Measurements from ENCODE around the gene NRAS. TPM values are rescaled to one million over a fixed set of nuclear protein-coding genes. Genes with fewer than 3 reads are reported as not detected.
A peak's percentile ranks its signal among the peaks of the same experiment; 100 is the strongest.

The NRAS gene
- total RNA-seq, 1 donor from 2014 or later: 42.4 TPM

DNA sequence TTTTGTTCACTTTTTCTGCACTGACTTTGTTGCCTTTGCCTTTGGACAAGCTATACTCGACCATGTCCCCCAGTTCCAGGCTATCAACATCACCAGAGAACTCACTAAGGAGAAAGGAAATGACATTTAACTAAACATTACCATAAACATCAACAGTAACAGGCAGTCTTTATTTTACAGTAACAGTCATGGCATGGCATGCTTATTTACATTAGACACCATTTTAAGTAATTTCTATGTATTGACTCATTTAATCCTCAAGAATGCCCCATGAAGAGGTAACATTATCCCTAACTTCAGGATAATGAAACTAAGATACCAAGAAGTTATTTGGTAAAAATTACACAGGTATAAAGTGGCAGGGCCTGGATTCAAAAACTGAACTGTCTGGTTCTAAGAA lies 8.7 kb upstream of the NRAS start:
- no peak for DNase-seq

DNA sequence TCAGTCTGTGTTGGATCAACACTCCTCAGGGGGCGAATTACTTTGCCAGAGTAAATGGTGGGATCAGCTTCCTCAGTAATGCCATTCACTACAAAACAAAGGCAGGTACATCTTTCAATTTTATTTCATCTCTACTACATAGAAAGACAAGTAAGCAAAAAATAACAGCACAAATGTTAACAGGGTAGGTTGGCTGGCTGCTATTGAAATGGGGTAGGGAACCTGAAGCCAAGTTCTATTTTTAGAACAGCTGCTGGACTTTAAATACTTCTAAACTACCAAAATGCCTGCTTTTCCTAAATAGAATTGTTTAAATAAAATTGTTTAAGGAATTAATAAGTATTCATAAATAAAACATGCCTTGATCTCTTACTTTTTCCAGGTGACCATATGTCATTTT lies 7.3 kb upstream of the NRAS start:
- DNase-seq: no peak

GRCh38 chr1:114723457-114723856 lies 6.9 kb upstream of the NRAS start:
- no peak for DNase-seq

- DNase-seq: no peak
These were observed 3.9 kb upstream of the NRAS start for GRCh38 chr1:114720492-114720891.

- DNase-seq: no peak
These were observed 2.8 kb upstream of the NRAS start for GRCh38 chr1:114719424-114719787.

GRCh38 chr1:114718661-114719423 lies 2.3 kb upstream of the NRAS start:
- DNase-seq: no peak

GRCh38 chr1:114715952-114716303 lies 643 bp downstream of the NRAS start:
- DNase-seq: no peak

DNA sequence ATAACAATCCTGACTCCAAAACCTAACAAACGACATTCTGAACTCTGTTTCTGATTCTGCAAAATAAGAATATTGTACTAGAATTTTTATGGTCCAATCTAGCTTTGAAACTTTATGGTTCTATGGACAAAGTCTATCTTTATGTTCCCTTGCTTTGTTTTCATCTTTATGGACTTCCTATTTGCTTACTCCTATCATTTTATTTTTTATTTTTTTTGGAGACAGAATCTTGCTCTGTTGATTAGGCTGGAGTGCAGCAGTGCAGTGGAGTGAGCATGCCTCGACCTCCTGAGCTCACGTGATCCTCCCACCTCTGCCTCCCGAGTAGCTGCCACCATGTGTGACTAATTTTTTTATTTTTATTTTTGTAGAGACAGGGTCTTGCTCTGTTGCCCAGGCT lies 3.6 kb downstream of the NRAS start:
- no peak for DNase-seq

GRCh38 chr1:114710360-114710759 lies 6.2 kb downstream of the NRAS start:
- no peak for DNase-seq

- no peak for DNase-seq
These were observed 9.0 kb downstream of the NRAS start for GRCh38 chr1:114707604-114708003.

DNA sequence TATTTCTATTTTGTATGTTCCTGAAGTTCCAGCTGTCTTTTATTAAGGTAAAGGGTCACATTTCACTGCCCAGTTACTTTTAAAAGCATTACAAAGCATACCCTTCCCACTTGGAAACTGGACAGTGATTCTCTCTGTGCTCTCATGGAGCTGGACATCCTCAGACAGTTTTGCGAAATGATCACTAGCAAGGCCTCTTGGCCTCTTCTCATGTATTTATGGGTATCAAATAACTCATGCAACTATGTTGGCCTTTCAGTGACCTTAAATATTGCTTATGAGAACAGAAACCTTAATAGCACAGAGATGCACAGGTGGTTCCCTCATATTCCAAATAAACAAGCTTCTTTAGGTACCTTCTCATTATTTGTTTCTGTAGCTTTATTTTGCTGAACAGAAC lies 13.3 kb downstream of the NRAS start:
- peak; percentile 32 for DNase-seq

DNA sequence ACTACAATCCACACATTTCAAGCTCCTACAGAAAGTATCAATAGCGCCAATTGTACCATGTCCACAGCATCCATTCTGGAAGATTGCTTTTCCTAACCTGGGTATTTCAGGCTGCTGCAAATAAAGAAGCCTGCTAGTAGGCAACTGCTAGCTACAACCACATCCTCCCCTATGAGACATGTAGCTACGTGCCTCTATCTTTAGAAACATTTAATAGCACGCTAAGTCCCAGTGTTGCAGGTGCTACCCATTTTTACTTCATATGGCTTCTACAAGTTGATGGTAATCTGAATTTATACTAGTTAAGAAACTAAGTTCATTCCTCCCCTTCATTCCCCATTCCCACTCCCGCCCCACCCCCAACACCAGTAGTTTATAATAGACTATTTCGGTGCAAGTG lies 13.8 kb downstream of the NRAS start:
- DNase-seq: peak; percentile 34

DNA sequence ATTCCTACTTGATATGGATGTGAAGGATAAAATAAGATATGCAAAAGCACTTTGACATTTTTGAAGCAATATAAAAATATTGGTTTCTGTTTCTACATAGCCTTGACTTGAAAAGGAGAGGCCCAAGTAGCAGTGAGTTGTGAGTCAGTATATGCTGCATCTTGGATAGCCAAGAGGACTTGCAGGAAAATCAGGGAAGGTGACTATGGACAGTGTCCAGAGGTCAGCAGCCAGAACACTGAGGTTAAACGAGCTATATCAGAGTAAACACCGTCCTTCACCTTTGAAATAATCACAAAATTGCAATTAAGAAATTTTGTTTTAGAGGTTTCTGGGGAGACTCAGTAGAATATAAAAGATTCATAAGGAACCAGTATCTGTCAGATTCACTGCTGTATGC lies 14.6 kb downstream of the NRAS start:
- no peak for DNase-seq

DNA sequence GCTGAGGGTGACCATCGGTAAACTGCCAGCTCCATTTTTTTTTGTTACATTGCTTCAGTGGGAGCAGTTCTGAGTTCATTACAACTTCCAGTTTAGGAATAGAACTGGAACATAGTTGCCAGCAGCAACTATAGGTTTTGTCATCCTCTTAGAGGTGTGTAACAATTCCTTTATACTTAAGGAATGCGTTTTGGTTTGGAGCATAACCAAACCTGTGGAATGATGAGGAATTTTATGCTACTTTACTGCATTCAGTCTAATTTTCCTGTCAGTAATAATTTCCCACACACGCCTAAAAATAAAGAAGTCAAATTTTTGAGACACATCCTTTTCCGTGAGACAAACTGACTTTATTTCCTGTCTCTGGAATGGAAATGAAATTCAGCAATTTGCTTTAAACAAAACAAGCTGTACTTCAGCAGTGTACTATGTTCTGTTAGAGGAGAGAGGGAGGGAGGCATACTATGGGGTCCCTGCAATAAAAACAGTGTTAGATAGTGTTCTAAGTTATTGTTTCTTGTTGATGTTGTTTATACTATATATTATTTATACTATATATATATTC lies 16.5 kb downstream of the NRAS start:
- DNase-seq: no peak

DNA sequence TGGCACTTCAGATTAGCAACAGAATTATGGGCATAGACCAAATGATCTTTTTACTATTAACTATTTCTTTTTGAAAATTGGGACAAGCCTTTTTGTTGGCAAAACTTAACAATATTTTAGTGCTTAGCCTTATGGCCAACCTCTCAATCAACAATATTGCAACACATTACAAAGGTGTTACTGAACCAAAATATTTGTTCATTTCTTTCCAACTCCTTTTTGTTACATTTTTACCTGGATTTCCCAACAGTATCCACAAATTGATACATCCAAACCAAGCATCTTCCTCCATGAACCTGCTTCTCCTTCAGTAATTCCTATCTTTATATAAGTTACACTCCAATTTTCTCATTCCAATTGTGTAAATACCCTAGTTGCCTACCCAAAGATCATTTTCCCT lies 19.8 kb downstream of the NRAS start:
- DNase-seq: no peak

- peak; percentile 38 for DNase-seq
These were observed 21.0 kb downstream of the NRAS start, which contains the start of gene AMPD1 for GRCh38 chr1:114695430-114696058. Gene AMPD1, minus strand, starts transcription at chr1:114695546. Its CDS starts 75 bp downstream, at chr1:114695471.

DNA sequence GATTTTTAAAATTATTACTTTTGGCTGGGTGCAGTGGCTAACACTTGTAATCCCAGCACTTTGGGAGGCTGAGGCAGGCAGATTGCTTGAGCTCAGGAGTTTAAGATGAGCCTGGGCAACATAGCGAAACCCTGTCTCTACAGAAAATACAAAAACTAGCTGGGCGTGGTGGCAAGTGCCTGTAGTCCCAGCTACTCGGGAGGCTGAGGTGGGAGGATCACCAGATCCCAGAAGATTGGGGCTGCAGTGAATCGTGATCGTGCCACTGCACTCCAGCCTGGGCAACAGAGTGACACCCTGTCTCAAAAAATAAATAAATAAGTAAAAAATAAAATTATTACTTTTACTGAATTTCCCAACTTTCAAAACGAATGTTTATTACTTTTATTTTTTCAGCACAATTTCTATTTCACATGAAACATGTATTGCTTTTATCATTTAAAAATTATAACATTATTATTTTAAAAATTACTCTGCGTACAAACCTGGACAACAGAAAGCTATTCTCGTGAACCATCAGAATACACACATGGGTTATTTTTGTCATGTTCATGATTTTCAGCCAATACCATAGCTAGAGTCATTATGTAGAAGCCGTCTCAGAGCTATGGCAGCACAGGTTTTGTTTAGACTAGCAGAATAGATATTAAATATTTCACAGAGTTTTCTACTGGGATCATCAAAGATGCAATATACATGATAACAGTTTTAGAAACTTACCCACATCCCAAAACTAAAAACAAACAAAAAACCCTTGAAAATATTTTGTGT lies 21.8 kb downstream of the NRAS start:
- no peak for DNase-seq

GRCh38 chr1:114692947-114693346 lies 23.6 kb downstream of the NRAS start:
- no peak for DNase-seq

DNA sequence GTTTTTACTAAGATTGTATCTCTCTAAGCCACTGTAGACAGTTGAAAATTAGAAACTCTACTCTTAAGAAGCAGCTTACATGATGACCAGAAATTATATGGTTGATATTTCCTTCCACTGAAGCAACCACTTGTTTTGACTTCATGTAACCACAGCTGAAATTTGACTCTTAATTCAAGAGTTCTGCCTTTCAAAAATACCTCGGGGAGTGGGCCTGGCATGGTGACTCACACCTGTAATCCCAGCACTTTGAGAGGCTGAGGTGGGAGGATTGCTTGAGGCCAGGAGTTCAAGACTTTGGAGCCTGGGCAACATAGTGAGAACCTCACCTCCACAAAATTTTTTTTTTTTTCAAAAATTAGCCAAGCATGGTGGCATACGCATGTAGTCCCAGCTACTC lies 25.5 kb downstream of the NRAS start:
- DNase-seq: no peak

- DNase-seq: no peak
These were observed 26.4 kb downstream of the NRAS start for GRCh38 chr1:114690148-114690547.

DNA sequence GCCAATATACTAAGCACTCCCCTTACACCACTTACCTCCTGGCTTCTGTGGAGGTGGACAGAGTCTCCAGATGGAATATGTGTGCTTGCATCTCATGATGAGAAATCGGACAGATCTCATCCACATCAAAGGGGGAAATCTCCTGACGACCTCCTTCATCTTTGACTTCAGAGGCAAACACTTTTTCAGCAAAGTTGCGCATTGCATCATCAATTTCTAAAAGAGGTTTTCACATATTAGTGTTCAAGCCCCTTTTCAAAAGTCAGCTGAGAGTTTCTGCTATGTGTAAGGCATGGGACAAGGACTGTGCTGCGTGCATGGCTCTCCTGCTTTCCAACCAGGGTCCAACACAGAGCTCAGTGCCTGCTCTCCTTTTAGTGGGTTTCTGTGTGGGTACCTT lies 28.0 kb downstream of the NRAS start:
- DNase-seq: no peak

DNA sequence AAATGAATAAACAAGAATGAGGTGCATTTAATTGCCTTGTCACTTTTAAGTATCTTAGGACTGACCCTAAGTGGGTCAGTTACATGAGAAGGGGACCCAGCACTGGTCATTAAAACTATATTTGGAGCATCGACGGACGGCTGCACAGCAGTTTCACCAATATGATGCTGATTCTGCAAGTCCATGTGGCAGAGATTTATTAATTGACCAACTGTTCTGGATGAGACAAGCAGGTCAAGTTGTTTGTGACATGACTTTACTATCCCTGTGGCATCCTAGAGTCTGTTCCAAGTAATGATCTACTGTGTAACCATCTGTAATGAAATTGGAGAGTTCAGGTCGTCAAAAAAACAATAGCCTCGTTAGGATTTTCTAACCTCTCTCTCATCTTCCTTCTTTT lies 30.7 kb downstream of the NRAS start:
- no peak for DNase-seq

GRCh38 chr1:114677691-114678090 lies 38.9 kb downstream of the NRAS start:
- DNase-seq: no peak

Data from tongue (tissue), 2 donors.